ENCODE data around the gene WWOX.
A peak's percentile ranks its signal among the peaks of the same experiment; 100 is the strongest.
"Not testable (repeated sequence)": the region's sequence is repeated elsewhere in the genome, so short reads cannot be mapped to it uniquely, and the experiment has no call there.

WWOX gene

DNA sequence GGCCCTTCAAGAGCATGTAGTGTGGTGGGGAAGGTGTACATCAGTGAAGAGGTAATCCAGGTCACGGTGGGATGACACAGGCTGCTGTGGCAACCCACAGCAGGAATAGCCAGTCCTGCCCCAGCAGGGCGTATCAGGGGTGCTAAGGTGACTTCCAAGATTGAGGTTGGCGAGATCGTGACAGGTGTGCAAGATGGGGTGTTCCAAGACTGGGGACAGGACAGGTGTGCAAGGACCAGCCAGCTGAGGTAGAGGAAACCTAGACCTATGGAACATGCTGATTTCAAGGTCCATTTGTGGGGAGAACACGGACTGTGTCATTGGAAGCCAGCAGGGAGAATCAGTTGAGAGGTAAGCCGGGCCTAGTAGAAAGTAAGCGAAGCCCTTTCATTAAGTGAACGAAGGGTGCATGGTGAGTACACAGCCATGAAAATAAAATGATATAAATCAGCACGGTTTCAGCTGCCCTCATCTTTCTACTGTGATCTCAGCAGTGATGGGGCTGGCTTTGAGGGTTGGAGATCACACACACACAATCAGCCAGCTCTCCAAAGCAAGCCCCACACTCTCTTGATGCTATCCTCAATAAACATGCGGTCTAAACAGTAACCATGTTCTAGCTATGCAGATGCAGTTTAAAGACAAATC lies 497.0 kb downstream of the WWOX start:
- no peak for DNase-seq

DNA sequence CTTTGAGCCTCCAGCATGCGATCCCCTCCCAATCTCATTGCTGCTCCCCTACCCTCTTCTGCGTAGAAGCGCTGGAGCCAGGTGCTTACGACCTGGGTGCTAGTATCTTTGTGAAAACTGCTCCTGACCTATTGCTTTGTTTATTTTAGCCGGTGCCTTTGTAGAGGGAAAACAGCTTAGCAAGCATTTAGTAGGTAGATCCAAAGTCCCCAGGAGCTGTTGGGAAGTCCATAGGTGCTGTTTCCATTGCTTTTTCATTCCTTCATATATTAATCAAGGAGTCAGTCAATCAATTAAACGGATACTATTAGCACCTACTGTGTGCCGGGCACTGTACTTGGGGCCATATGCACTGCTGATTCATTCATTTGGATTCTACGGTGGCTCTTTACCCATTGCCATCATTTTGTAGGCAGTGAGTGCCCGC lies 497.6 kb downstream of the WWOX start:
- no peak for DNase-seq

DNA sequence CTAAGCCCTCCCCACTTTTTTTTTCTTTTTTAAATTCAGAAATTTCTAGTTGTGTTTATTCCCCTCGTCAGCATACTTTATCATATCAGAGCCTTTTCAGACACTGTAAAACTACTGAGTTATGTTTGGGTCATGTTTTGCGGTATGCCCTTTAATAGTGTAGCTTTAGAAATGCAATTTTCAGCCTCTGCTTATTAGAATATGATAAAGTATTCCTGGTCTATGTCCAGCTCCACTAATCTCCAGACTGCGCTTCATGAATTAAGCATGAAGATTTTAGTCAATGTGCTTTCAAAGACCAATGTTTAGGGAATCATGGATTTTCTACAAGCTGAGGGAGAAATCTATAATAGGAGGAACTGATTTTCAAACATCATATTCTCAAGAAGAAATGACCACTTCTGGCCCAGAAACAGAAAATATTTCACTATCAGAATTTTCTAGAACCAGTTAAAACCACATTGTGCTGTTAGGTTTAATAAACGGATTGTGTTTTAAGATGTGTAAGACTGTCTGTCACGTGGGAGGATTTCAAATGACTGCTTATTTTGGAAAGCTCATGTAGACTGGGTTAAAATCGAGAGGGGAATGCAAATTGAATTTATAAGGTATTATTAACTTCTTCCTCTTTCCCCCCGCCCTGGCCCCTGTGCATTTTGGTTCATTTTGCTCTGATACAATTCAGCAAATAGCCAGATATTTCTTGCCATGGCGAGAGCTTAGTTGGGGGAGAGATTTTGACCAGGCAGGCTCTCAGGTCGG lies 498.5 kb downstream of the WWOX start:
- DNase-seq = no peak

- DNase-seq = no peak
These were observed 499.8 kb downstream of the WWOX start for GRCh38 chr16:78599271-78599670.

DNA sequence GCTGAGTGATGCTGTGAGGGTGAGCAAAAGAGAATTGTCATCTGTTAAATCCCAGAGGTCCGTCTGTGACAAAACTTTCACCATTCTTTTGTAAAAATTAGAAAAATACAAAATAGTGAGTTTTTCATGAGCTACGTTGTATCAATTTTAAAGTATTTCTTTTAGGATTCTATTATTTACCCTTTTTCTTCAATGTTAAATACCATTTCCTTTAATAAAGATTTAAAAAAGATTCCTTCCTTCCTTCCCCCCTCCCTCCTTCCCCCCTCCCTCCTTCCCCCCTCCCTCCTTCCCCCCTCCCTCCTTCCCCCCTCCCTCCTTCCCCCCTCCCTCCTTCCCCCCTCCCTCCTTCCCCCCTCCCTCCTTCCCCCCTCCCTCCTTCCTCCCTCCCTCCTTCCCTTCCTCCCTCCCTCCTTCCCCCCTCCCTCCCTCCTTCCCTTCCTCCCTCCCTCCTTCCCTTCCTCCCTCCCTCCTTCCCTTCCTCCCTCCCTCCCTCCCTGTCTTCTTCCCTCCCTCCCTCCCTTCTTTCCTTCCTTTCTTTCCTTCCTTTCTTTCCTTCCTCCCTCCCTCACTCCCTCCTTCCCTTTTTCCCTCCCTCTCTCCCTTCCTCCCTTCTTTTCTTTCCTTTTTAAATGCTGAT lies 505.1 kb downstream of the WWOX start:
- not testable (repeated sequence) for DNase-seq

DNA sequence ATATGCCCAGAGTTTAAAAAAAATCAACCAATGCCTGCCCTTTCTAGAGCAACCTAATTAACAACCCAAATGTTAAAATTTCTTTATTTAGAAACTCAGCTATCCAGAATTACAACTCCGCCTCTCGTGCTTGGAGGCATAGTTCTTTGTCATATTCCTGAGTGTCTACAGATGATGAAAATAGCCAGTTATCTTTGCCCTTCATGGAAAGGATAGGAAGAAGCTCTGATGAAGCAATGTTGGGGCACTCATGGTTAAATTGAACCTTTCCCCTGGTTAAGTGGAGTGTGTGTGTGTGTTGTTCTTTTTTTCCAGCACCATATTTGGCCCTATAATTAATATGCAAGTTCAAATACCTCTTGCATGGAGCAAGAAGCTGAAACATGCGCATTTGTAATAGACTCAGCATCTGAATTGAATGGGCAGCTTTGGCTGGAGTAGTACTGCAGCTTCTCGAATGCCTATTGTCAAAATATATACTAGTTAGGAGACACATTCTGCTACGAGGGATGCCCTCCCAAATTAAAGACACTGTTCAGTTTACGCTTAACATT lies 506.2 kb downstream of the WWOX start:
- no peak for DNase-seq

- no peak for DNase-seq
These were observed 507.1 kb downstream of the WWOX start for GRCh38 chr16:78606545-78606944.

GRCh38 chr16:78607022-78607421 lies 507.6 kb downstream of the WWOX start:
- DNase-seq = no peak

- DNase-seq = no peak
These were observed 508.0 kb downstream of the WWOX start for GRCh38 chr16:78607465-78607864.

- no peak for DNase-seq
These were observed 508.9 kb downstream of the WWOX start for GRCh38 chr16:78608305-78608776.

GRCh38 chr16:78609402-78610274 lies 510.2 kb downstream of the WWOX start:
- no peak for DNase-seq

DNA sequence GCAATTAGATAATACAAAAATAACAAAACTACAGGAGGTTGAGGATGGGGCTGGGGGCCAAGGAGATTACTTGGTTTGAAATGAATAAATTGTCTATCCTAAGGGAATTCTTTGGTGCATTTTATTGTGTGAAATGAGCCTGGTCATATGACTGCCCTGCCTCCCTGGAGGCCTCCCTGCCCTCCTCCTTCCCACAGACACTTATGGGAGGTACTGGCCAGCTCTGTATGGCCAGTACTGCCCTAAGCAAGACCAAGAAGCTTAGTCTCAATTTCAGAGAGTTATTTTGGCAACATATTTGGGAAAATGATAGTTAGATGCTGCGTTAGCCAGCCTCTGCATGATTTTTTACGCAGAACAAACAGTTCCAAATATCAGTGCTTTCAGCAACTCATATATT lies 511.9 kb downstream of the WWOX start:
- DNase-seq = no peak

DNA sequence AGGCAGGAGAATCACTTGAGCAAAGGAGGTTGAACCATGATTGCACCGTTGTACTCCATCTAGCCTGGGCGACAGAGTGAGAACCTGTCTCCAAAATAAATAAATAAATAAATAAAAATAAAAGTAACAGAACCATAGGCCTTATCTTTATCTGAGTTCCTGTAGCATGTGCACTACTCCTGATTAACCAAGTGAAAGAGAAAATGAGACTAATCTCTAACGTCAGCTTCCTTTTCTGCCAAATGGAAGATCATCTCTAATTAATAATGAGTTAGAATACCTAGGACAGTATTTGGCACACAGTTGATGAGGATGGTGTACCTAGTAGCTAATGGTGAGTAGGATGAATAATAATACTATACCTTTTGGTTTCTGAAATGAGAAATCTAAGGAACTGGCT lies 520.4 kb downstream of the WWOX start:
- no peak for DNase-seq

GRCh38 chr16:78620291-78620690 lies 520.8 kb downstream of the WWOX start:
- DNase-seq = no peak

GRCh38 chr16:78623796-78624195 lies 524.3 kb downstream of the WWOX start:
- no peak for DNase-seq

DNA sequence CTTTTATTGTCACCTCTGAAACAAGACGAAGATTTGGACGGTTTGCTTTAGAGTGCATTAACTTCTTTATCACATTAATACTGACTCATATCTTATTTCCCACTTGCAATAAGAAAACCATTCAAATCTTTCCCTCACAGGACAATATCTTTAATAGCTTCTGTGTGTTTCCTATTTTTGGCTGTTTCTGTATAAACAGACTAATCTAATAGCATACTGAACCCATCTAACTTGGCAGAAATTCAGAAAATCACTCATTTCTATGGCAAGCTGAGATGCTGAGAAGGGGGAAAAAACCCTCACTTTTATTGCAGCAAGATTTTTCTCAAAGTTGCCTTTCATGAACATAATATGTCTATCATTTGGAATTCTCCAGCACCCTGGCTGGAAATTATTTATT lies 524.9 kb downstream of the WWOX start:
- DNase-seq = no peak

- no peak for DNase-seq
These were observed 529.1 kb downstream of the WWOX start for GRCh38 chr16:78628461-78629045.

- no peak for DNase-seq
These were observed 529.7 kb downstream of the WWOX start for GRCh38 chr16:78629173-78629572.

GRCh38 chr16:78630102-78630501 lies 530.6 kb downstream of the WWOX start:
- no peak for DNase-seq

DNA sequence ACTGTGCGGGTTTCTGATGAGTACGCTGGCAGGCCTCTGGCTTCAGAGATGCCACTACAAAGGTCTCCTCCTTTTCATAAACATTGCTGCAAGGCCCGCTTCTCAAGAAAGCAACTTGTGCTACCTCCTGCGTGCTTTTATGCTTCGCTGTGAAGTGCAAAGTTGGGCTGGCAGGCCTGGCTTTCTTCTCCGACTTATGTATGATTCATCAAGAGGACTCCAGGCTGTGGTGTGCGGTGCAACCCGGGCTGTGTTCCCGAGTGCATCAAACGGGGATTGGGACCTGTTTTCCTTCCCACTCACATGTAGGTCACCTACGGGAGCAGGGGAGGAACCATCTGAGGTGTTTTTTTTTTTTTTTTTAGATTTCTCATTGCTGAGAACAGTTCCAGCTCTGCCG lies 534.1 kb downstream of the WWOX start:
- no peak for DNase-seq

GRCh38 chr16:78635807-78636206 lies 536.4 kb downstream of the WWOX start:
- DNase-seq = no peak

DNA sequence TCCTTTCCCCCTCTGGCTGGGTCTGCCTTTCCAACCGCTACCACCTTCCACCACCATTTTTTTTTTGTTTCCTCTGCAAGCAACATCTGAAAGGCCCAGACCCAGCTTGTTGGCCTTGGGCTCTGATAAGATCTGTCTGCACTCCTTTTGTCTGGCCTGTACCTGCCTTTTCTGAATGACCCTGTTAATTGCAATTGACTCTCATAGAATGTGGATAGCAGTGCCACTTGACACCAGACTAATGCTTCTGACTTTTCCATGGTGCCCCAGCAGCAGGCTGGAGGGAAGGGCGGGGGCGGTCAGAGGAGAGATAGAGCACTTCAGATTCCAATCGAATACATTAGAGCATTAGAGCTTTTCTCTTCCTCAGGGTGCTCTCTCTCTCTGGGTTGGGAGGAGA lies 538.9 kb downstream of the WWOX start:
- DNase-seq = peak; percentile 54
